HG03045 (cell line): ENCODE measurements around the gene SDHA.
"Not testable (repeated sequence)": the region's sequence is repeated elsewhere in the genome, so short reads cannot be mapped to it uniquely, and the experiment has no call there.

Source experiments
- ATAC-seq: cut with Tn5 transposase; IDR thresholded peaks from one replicate; pipeline ENCODE4 v1.9.1; 2021; ENCODE audit warnings: mild to moderate bottlenecking, moderate library complexity; ENCODE audit not compliant: unreplicated experiment

The SDHA gene

DNA sequence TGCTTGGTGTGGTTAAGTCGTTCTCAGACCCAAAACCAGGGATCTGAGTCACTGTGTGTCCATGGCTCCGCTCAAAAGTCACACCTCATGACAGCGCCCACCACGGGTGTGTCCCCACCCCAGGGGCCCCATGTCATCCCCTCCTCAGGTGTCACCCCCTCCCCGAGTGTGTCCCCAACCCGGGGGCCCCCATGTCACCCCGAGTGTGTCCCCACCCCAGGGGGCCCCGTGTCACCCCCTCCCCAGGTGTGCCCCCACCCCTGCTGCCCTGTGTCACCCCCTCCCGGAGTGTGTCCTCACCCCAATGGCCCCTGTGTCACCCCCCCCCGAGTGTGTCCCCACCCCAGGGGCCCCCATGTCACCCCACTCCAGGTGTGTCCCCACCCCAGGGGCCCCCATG is 21.8 kb upstream of the SDHA start:
- no peak for ATAC-seq

DNA sequence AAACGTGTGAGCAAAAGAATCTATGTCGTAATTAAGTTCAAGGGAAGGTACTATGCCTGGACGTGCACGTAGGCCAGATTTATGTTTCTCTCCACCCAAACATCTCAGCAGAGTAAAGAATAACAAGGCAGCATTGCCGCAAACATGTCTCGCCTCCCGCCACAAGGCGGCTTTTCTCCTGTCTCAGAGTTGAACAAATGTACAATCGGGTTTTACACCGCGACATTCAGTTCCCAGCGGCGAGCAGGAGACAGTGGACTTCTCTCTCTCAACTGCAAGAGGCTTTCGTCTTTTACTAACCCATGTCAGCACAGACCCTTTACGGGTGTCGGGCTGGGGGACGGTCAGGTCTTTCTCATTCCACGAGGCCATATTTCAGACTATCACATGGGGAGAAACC is 21.1 kb upstream of the SDHA start:
- not testable (repeated sequence) for ATAC-seq

DNA sequence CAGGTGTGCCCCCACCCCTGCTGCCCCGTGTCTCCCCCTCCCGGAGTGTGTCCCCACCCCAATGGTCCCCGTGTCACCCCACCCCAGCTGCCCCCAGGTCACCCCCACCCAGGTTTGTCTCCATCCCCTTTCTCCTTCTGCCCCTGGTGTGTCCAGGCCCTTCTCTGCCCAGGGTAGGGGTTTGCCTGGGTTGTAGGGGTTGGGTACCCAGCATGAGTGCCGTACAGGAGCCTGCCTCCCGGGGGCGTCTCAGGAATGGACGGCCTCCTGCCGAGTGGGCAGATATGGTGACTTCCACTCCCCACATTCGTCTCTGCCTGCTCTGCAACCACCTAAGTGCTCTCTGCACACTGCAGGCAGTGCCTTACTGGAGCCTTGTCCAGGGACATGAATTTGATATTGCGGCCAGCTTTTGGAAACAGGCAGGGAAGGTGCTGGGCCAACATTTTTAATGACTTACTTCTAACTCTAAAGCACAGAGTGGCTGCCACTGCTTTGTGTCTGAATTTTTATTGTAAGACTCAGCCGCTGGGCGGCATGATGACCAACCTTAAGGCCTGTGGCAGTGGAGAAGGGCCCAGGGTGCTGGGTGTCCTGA is 20.1 kb upstream of the SDHA start:
- ATAC-seq = no peak

DNA sequence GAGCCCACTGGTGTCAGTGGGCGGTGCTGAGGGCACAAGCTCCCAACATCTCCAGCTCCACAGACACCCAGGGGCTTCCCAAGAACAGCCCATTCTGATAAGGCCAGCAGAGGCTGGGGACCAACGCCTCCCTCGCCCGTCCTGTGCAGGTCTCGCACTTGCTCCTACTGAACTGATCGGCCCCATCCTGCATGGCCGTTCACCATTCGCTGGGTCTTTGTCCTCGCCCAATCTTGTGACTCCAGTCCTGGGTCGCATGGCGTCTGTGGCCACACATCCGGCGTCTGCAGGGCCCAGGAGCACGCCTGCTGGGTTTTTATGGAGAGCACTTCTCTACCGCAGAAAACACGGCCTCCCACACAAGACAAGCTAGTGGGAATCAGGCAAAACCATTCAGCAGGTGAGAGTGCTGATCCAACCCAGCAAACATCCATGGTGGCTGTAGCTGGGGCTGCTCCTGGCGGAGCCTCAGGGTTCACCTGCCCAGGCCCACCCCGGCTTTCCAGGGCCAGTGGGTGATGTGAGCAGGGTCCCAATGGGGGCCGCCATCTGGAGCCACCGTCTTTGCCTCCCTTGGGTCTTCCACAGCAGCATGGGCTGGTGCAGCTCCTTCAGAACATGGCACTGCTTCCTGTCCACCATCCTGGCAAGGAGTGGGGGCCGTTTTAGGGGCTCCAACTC is 19.5 kb upstream of the SDHA start:
- no peak for ATAC-seq

DNA sequence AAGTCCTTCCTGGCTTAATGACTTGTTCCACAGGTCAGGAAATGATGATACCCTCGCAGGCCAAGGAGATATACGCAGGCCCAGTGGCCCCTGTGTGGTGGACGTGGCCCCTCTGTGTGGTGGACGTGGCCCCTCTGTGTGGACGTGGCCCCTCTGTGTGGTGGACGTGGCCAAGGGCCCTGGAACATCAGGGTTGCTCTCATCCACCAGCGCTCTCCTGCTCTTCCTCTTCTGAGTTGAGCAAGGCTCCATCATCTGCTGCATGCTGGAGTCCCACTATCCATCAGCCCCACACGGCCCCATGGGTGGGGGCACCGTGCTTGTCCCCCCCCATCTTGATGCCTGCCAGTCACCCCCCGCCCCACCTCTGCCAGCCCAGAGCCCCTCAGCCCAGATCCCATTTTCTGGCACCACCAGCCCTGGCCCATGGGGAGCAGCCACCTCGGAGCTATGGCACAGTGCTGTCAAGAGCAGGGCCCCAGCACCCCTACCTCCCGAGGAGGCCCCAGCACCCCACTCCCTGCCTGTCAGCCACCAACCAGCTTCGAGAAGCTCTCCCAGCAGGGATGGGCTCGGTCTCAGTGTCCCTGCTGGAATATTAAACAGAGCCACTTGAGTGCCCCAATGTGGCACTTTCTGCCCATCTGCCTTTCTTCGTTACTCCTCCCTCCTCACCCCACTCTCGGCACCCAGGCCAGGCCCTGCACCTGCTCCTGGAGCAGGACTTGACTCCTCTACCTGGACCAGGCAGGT is 18.7 kb upstream of the SDHA start:
- no peak for ATAC-seq

DNA sequence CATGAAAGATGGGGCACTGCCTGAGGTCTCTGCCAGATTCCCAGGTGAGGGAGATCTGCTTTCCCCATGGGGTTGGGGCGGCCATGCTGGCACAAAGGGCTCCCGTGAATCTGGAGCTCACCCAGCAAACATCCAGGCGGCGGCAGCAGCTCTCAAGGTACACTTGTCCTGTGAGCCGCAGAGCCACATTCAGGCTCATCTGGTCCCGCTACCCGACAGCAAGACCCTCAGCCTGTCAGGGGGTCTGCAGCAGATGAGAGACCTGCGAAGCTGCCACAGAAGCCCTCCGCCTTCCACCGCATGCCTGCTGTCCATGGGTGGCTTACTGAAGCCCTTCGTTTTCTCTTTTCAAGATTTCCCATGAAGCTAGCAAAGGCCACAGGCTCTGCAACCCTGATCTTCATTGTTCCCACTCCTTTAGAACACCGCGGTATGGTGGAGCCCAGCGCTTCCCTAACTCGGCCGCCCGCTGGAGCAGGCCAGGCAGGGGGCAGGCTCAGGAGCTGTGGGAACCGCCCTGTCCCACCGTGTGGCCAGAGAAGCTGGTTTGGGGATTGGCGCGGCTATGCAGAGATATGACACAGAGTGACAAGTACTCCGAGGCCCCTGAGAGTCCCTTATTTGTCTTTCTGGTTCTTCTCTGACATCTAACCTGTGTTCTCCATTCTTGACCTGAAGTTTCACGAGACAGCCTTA is 18.0 kb upstream of the SDHA start:
- ATAC-seq = no peak

DNA sequence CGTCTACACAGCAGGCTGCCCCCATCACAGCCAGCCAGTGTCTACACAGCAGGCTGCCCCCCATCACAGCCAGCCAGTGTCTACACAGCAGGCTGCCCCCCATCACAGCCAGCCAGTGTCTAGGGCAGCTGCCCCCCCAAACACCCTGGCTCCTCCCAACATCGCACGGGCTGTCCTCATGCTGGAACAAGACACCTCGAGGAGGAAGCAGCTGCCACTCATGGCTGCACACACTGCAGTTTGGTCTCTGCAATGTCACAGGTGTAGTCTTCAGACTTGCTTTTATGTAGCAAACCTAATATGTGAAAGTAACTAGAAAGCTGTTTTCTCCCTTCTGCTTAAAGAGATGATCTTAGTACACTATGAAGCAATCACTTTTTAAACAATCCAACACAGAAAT is 17.1 kb upstream of the SDHA start:
- no peak for ATAC-seq

DNA sequence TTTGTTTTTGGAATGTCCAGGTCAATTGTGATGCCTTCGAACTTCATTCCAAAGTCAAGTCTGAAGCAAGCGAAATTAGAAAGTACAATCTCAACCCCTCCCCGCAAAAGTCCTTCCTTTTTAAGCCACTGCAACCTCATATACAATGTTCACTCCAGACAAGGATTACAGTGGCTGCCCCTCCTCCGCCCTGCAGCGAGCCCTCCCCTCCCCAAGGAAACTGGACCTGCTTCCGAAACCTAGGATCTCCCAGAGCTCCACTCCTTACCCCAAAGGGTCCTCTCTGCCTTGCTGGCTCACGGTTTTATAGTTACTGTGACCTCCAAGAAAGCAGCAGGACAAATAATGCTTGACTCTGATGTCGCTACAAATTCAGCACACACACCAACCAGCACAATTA is 16.4 kb upstream of the SDHA start:
- no peak for ATAC-seq

DNA sequence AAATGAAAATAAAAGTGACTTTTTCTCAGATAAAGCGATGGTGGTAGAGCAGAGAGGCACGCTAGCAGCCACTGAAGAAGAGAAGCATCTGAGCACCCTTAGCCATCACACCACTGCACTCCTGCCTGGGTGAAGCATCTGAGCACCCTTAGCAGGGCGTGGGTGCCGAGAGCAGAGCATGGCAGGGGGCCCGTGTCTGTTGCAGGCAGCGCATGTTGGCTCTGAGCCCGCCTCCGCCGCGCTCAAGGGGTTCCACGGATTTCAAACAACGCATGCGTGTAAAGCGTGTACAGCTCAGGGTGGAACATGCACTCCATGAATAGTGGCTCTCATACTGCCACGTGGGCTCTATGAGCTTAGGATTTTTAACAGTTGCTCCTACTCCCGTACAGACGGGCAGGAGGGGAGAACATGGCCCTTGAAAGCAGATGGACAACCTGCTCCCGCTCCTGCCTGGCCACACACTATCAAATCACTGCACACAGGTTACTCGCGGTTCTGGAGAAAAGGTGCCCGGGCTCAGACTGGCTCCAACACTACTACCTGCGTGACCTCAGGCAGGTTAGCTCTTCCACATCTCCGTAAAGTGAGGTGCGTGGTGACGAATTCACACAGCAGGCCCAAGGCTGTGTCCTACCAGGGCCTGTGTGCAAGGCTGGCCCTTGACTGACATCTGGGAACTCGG is 14.7 kb upstream of the SDHA start:
- no peak for ATAC-seq

DNA sequence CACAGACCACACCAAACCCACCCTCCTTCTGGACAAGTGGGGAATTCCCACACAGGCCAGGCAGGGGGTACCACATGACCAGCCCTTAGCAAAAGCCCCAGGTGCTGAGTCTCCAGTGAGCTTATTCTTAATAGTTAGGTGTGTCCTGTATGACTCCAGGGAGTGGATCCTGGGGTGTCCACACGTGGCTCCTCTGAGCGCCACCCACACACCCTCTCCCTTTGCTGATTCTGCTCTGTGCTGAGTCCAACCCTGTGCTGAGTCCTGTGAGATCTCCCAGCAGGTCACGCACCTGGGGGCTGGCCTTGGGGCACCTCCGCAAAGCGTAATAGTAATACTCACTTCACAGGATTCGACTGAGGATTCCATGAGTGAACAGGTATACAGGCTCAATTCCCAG is 14.1 kb upstream of the SDHA start:
- no peak for ATAC-seq

DNA sequence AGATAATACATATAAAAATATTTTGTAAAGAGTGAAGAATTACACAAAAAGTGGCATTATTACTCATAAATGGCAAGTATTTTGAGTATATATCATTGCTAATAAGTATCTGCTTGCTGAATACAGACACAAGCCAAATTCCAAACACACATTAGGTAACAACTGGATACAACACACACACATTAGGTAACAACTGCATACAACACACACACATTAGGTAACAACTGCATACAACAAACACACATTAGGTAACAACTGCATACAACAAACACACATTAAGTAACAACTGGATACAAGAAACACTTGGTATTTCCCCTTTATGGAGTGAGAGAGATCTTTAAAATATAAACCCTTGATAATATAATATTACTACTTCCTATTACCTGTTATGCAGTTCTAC is 13.7 kb upstream of the SDHA start:
- no peak for ATAC-seq

DNA sequence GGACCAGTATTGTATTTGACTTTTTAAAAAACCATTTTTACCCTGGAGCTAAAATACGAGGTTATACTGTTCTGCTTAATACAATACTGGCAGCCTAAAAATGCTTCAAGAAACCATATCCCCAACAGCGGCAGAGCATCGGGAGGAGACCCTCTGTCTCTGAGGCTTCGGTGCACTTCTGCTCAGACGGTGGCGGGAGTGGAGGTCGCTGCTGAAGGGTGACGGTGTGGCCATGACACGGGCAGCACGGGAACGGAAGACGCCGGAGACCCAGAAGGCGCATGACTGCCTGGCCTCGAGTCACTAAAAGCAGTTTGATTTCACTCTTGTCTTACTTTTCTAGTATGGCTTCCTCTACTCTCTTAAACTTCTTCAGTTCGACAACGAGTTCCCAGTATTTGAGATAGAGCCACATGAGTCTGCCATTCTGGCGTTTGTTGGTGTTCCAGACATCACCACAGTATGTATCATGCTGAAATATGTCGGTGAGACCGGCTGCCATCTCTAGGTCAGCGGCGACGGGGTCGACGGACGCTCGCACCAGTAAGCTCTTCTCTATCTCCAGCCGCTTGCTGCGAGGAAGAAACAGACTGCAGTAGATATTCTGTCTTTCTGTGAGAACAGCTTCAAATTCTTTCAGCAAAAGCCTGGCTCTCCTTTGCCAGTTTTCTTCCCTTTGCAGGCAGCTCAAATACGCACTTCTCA is 13.0 kb upstream of the SDHA start:
- ATAC-seq = no peak

DNA sequence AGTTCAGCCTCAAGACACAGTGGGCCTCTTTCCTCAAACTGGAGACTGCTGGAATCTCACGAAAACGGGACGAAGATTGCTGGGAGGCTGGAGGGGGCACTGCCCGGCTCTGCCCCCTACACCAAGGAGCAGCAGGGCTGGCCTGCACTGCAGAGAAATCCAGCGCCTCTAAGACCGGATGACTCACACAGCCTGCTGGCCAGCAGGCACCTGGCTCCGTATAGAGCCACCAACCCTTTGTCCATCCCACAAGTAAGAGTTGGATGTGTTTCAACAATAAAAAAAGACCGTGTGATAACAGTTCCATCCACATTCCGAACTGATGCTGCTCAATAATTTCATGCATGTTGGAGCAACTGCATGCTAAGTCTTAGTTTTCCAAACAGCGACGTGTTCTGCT is 11.7 kb upstream of the SDHA start:
- ATAC-seq = no peak

DNA sequence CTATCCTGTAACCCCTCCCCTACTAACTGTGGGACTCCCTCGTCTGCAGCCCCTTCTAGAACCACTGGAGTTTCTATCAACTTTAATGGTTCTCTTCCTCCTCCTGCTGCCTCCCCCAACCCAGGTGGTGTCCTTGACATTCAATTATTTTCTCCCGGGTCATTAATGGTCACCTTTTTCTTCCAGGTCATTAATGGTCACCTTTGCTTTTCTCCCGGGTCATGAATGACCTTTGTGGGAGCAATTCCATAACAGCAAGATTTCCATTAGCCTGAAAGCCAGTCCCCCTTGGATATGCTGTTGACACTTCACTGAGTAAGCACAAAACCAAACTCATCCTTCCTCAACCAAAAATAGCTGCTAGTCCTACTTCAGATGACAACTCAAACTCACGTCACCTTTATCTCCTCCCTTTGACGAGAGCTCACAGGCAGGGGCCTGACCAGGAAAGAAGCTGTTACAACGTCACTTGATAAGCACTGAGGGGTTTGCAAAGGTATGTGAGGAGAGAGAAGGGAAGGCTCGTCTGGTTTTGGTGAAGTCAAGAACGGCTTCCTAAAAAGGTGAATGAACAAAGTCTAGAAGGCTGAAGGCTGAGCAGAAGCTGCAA is 11.1 kb upstream of the SDHA start:
- ATAC-seq = no peak

DNA sequence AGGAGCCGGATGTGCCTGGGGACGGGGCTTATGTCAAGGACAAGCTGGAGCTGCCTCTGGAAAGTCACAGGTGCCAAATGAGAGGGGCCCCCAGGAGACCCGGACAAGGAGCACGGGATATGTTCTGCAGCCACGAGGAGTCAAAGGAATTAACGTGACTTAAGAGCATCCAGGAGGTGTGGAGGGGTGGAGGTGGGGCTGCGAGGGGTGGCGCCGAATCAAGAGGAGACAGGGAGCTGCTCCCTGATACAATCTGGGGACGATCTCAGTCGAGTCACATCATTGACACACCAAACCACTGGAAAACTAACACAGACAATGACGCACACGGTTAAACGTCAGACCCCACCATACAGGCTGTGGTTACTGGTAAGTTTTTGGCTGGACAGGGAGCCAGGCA is 10.5 kb upstream of the SDHA start:
- no peak for ATAC-seq

DNA sequence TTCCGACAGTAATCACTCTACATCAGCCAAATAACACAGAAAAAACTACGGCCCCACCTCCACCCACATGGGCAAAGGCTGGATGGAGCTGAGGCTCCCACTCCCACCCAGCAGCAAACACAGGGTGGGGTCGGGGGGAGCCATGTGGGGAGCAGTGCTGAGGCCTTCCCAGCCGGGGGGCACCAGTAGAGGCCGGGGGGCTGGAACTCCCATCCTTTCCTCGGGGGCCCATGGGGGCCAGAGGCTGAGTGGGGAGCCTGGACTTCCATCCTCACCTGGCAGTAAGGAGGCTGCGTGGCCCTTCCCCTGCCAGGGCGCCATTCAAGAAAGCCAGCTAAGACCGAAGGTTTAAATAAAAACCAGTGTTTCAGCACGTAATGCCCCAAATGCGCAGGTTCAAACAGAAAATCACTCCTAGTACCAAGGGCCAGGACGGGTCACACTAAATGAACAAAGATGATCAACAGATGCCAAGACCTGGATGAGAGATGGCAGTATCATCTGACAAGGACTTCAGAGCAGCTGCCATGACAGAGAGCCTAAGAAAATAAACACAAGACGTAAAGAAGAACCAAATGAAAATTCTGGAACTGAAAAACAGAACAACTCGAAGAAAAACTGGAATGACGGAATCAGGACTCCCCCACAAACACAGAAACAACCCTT is 9.5 kb upstream of the SDHA start:
- no peak for ATAC-seq

DNA sequence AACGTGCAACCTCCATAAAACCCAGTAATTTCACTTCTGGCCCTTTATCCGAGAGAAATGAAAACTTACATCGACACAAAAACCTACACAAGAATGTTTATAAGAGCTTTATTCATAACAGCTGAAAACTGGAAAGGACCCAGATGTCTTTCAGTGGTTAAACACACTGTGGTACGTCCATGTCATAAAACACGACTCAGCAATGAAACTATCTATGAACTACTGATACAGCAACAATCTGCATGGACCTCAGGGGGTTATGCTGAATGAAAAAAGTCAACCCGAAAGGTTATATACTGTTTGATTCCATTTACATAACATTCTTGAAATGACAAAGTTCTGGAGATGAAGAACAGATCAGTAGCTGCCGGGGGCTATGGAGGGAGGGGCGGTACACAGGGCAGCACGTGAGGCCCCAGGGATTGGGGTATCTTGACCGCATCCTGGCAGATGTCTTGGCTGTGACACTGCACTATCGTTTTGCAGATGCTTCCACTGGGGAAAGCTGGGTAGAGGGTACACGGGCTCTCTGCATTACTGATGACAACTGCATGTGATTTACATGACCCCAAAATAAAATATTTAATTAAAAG is 4.2 kb upstream of the SDHA start:
- ATAC-seq = no peak

DNA sequence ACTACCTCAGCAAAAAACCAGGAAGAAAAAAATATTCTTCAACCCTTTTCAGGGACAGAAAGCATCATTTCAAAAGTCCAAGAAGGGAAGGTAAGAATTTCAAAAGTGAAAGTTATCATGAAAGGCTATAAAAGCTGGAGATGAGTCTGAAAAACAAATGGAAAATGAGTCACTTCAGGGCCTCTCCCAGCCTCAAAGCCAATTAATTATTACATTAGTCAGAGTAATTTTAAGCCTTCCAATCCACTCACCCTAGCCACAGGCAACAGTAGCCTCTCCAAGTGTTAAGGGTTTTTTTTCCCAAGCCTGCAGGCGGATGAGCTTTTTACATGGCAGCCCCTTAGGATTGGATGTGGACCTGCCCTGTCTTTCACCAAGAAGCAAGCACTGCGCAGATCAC is 2.9 kb upstream of the SDHA start:
- ATAC-seq = not testable (repeated sequence)

DNA sequence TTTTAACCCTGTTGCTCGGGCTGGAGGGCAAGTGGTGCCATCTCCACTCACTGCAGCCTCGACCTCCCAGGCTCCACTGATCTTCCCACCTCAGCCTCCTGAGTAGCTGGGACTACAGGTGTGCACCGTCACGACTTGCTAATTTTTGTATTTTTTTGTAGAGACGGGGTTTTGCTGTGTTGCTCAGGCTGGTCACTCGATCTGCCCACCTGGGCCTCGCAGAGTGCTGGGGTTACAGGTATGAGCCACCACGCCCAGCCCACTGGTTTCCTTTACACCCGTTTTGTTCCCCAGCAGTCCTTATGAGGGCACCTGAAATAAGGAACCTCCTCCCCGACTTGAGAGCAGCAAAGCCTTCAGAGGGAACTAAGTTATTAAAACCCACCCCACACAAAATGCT is 2.0 kb upstream of the SDHA start:
- not testable (repeated sequence) for ATAC-seq
